Spleen (tissue), 7 donors: ENCODE data around the gene USP6NL.

Experiments used
- POLR2AphosphoS5 ChIP-seq, 3 donors: sonication (generic); formaldehyde crosslinking; IDR thresholded peaks; one replicate each; pipeline ENCODE4 v1.5.1; 2017; ENCODE audit warnings: antibody characterized with exemption in 3 of 3
- TF ChIP-seq, protein P1 (sequence below), 11 experiments: fragments of 200-600 bp in 7 of 11; fragments of 450-650 bp in 4 of 11; sonication (generic) in 4 of 11; IDR thresholded peaks in 8 of 11; conservative IDR thresholded peaks in 3 of 11; 1 replicate in 7 of 11; 2 replicates in 4 of 11; pipeline versions ENCODE4 v1.4.0 to v1.8.0; 2016 to 2021; ENCODE audit warnings: antibody characterized with exemption in 11 of 11, inconsistent platforms in 4 of 11, mild to moderate bottlenecking in 1 of 11
- donor health status: DM: no; HTN: no; CAD: no; lungs with moderate emphysema.
- donor health status: DM: no; HTN: no; CAD: no.
- donor health status: DM: no; HTN: no; CAD: no.

DNA sequence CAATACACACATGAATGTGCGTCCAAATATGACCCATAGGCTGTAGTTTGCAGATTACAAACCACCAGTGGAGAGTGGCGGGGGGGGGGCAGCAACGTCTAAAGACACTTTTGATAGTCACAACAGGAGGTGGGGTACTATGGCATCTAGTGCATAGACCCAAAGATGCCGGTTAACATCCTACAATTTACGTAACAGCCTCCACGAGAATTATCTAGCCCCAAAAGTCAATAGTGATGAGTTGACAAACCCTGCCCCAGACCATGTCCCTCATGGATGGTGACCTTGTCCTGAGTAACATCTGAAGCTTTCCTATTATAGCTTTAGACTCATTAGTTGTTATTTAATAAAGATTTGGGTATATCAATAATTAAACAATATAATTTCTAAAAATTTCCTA lies 31.6 kb downstream of the USP6NL start:
- TF ChIP-seq, protein P1, sequence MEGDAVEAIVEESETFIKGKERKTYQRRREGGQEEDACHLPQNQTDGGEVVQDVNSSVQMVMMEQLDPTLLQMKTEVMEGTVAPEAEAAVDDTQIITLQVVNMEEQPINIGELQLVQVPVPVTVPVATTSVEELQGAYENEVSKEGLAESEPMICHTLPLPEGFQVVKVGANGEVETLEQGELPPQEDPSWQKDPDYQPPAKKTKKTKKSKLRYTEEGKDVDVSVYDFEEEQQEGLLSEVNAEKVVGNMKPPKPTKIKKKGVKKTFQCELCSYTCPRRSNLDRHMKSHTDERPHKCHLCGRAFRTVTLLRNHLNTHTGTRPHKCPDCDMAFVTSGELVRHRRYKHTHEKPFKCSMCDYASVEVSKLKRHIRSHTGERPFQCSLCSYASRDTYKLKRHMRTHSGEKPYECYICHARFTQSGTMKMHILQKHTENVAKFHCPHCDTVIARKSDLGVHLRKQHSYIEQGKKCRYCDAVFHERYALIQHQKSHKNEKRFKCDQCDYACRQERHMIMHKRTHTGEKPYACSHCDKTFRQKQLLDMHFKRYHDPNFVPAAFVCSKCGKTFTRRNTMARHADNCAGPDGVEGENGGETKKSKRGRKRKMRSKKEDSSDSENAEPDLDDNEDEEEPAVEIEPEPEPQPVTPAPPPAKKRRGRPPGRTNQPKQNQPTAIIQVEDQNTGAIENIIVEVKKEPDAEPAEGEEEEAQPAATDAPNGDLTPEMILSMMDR (IDR thresholded peaks at IDR 0.05 in 8 of 11, conservative IDR thresholded peaks at IDR 0.05 in 3 of 11) = no peak
- no peak for TF ChIP-seq POLR2AphosphoS5 (IDR thresholded peaks at IDR 0.05)
